NK-92 (cell line): Measurements from ENCODE around the gene KRT83.
"Not testable (repeated sequence)": the region's sequence is repeated elsewhere in the genome, so short reads cannot be mapped to it uniquely, and the experiment has no call there.

Source experiments
- DNase-seq: peaks from one replicate; lab custom pipeline; 2025; ENCODE audit not compliant: unreplicated experiment; lab: John Stamatoyannopoulos, UW

Gene KRT83

DNA sequence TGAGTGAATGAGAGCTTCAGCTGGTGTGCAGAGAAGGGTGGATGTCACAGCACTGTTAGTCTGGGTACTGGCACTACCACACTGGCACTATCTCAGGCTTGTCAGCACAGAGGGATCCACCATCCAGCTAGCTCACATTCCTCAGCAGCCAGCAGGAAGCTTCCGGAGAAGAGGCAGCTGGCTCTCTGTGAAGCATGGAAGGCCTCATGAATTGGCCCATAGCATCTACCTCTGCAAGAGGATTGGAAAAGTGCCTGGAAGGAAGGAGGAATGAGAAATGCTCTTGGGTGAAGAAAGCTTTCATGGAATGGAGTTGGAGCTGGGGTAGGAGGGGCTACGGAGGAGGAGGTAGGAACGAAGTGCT is 9.9 kb downstream of the KRT83 start:
- DNase-seq = no peak

DNA sequence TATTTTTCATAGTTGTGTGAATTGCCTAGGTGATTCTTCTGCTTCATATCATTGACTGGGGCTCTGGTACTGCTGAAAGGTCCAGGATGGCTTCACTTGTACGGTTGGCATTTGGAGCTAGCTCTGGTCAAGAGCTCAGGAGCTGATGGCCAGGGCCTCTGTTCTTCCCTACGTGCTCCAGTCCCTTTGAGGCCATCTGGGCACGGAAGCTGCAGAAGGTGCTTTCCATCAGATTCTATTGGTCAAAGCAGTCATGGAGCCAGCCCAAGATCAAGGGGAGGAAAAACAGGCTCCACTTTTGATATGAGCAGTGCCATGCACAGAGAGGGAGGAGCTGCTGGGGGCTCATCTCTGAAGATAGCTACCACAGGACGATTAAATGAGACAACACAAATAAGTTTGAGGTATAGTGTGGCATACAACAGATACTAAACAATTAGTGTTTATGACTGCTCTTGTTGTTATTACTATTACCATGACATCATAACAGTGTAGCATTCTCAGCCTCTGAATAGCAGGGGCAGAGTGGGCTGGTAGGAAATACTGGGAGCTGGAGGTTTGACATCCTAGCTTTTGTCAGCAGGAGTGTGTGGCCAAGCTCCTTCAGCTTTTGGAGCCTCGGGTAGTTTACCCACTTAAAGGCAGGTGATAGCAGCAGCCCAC is 10.4 kb downstream of the KRT83 start:
- no peak for DNase-seq

DNA sequence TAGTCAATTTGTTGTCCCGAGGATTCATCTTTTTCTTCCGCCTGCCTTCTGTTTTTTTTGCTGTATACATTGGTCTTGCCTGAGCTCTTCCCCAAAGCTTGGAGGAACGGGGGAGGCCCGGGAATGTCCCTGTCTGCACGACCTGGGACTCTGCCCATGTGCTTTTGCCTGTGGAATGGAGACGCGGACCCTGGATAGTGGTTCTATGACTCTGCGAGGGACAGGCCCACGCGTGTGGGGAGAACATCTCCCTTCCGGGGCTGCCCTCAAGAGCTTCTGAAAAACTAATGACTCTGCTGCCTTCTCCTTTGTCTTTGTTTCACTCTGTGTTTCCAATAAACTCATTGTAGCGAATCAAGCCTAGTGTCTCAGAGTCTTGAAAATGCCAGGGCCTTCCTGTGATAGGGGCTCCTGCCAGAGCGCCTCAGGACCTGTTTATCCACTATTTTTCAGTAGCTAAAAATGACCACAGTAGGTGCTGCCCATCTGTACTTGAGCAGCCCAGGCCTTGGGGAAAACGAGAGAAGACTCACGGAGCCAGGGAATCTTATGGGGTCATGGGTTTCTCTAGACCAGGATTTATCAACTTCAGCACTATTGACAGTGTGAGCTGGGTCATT is 12.3 kb downstream of the KRT83 start:
- DNase-seq = no peak

DNA sequence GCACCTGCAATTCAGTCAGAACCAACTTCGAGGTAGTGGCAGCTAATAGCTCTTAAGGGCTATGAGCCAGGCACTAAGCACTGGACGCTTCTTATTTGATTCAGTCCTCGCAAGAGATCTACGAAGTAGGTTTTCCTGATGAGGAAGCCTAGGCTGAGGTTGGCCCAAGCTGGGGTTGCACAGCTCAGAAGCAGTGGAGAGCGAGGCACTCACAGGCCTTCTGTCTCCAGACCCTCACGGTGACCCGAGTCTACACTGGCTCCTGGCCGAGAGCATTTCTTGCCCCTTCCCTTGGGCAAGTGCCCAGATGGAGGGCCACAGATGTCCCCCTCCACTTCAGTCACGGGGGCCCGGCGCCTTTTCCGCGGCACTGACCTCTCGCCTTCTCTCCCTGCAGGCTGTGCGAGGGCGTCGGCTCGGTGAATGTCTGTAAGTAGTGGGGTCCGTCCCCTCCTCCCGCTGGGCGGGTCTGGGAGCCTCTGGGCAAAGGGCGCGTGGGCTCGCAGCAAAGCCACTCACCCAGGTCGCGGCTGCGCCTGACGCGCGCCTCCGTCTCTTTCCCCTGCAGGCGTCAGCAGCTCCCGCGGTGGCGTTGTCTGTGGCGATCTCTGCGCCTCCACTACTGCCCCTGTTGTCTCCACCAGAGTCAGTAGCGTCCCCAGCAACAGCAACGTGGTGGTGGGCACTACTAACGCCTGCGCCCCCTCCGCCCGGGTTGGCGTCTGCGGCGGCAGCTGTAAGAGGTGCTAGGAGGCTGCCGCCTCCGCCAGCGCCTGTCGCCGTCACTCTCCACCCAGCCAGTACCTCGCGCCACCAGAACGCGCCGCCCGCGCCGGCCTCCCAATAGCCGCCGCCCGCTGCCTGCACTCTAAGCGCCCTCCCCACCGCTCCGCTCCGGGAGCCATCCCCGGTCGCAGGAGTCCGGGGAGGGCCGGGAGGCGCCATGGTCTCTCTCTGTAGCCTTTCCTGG is 13.1 kb downstream of the KRT83 start:
- DNase-seq = no peak

DNA sequence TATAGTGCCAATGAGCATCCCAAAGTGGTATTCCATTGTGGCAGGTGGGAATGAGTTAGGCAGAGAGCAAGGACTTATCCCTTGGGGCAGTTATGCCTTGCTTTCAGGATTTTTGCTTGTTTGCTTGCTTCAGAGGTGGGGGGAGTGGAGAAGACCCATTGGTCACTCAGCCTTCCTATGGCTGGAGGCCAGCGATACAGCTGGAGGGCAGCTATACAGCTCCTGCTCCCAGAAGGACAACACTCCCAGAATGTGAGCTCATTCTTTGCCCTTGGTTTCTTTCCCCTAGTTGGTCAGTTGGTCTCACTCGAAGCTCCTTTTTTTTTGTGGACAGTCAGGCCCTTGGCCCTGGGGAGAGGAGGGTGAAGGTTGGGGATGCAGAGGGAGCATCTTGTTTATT is 14.5 kb downstream of the KRT83 start:
- no peak for DNase-seq

DNA sequence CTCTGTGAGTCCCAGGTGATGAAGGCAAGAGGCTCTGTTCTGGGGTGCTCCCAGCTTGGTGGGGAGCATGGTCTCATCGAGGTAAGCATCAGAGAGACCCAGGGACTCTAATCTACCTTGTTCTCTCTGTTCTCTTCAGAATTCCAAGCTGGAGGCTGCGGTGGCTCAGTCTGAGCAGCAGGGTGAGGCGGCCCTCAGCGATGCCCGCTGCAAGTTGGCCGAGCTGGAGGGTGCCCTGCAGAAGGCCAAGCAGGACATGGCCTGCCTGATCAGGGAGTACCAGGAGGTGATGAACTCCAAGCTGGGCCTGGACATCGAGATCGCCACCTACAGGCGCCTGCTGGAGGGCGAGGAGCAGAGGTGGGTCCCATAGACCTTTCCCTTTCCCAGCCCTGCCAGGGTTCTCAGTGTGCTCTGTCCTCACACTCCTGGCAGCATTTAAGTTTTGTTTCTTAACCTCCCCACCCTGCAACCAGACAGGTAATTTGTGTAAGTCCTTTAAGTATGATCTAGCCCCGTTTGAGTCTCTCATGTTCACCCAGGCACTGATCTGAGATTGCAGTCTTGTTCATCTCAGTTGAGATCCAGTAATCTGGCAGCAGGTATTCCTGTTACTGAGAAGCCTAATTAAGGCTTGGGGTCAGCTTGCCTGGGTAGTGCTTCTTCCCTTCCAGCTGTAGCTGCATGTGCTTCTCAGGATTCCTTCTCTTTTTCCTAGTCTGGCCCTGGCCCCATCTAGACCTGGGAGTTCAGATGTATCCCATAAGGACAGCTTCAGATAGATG is 15.1 kb downstream of the KRT83 start:
- no peak for DNase-seq

DNA sequence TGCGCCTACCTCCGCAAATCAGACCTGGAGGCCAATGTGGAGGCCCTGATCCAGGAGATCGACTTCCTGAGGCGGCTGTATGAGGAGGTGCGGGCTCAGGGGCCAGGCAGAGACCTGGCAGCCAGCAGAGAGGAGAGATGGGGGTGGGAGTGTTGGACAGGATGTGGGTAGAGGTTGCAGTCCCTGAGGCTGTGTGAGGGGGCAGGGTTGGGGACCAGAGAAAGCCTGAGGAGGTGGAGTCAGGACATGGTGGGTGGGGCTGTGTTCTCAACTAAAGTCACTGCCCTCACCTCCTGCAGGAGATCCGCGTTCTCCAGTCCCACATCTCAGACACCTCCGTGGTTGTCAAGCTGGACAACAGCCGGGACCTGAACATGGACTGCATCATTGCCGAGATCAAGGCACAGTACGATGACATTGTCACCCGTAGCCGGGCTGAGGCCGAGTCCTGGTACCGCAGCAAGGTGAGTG is 16.2 kb downstream of the KRT83 start:
- not testable (repeated sequence) for DNase-seq

DNA sequence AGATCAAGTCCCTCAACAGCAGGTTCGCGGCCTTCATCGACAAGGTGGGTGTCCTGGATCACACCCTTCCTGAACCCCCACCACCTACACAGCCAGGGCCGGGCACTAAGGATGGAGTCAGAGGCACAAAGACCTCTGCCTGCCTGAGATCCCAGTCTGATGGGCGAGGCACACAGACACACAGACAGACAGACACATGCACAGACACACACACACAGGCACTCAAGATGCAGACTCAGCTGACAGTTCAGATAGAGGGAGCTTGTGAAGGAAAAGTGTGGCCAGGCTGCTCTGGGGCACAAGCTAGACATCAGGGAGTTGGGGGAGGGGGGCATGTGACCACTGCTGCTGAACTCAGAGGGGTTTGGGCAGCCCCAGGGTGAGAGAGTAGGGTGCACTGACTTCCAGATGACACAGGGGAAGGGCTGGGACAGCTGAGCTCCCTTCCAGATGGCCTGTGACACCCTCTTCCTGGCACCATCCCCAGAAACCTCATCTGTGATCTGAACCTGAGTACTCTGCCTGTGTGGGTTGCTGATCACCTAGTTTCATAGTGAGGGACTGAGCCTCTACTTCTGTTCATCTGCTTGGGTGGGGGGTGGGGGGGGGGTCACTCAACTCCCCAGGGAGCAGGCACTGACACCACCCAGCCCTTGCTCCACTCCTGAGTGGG is 18.8 kb downstream of the KRT83 start:
- not testable (repeated sequence) for DNase-seq

DNA sequence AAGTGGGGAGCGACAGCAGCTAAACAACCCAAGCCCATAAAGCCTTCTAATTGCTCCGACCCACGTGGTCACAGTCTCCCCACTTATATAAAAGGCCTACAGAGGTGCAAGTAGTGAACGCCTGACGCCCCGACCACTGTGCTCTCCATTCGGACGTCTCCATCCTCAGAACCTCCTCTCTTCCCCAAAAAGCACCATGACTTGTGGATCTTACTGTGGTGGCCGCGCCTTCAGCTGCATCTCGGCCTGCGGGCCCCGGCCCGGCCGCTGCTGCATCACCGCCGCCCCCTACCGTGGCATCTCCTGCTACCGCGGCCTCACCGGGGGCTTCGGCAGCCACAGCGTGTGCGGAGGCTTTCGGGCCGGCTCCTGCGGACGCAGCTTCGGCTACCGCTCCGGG is 19.5 kb downstream of the KRT83 start:
- not testable (repeated sequence) for DNase-seq

DNA sequence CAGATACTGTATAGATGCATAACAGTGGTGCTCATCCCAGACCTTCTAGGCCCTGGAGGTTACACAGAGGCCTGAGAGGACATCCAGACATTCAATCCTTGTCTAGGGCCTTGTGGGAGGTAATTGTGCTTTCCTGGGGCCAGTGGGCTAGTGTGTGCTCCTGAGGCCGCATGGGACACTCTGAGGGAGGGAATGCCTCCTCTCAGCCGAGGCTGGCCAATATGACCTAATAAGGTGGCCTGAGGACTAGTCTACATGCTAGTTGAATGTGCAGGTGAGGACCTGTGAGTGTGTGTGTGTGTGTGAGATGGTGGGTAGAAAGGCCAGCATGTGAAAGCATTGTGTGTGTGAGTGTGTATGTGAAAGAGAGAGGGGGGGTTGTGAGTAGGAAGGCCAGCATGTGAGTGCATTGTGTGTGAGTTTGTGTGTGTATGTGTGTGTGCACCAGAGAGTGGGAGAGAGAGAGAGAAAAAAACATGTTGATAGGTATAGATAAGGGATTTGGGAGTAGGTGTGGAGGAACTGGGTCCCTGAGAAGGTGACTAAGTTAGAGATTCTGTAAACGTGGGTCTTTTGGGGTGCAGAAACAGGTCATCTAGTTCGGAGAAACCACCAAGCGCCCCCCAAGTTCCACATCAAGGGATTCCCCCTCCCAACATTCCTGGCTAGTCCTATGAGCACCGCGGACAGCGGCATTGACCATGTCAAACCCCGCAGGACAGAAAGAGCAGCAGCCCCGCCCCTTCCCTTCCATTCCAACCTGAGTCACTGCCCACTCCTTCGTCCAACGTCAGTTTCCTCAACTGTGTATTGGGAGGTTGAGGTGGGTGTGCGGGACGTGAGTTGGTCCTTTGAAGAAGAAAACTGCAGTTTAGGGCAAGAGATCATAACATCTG is 20.2 kb downstream of the KRT83 start:
- DNase-seq = no peak

DNA sequence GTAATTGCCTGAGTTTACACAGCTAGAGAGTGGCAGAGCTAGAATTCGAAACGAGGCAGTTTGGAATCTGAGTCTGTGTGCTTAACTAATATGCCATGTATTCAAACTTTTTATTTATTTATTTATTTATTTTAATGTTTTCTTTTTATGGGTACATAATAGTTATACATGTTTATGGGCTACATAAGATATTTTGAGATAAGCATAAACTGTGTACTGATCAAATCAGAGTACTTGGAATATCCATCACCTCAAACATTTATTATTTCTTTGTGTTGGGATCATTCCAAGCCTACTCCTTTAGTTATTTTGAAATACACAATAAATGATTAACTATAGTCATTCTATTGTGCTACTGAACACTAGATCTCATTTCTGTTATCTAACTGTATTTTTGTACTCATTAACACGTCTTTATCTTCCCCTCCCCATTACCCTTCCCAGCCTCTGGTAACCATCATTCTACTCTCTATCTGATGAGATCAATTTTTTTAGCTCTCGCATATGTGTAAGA is 22.5 kb downstream of the KRT83 start:
- DNase-seq = no peak

DNA sequence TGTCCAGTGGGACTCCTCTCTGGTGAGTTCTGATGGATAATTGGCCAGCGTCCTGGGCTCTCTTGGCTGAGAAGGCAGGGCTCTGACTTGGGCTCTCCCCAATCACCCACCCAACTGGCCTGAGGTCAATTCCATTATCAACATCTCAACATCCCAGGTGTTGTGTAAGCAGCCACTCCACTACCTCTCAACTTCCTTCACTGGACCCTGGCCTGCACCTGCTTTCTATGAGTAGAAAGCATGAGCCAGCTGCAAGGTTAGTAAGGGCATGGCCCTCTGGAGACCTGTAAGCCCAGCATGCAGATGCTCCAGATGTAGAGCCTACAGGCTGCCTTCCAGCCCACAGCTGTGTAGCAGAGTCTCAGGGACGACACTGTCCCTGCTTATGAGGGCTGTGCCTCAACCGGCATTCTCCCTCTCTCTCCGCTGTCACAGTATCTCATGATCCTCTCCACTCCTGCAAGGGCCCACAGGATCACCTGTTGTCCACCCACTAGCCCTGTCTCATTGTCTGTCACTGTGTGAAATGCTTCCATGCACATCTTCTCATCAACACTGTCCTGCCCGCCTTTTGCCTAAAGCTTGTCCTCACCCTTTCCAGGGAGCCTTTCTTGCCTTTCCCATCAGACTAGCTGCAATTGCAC is 24.5 kb downstream of the KRT83 start:
- no peak for DNase-seq

DNA sequence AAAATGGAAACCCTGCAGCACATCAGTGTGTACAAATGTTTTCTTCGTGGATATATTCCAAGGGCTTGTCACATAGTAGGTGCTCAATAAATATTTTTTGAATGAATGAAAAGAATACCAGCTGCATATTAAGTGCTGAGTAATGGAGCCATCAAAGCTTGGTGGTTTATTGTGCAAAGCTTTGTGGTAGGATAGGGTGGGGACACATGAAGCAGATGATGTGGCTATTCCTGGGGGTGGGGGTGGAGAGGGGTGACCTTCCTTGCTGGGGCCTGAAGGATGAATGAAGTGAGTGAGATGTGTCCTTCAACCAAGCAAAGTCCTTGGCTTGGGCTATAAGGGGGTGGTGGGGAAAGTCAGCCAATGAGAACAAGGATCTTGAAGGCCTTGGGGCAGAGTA is 25.5 kb downstream of the KRT83 start:
- DNase-seq = no peak

DNA sequence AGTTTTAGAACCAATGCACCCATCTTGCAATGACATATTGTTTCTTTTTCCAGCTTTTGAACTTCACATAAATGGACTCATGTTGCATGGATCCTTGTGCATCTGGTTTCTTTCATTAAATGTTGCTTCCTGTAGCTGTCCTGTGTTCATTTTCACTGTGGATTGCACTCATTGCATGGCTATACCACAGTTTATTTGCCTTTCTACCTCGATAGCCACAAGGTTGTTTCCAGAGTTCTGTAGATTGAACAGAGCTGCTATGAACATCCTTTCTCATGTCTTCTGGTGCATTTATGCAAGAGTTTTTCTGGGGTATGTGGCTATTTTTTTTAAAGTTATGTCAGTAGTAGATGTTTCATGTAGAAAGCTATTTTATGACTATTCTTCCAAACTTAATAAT is 26.4 kb downstream of the KRT83 start:
- no peak for DNase-seq

DNA sequence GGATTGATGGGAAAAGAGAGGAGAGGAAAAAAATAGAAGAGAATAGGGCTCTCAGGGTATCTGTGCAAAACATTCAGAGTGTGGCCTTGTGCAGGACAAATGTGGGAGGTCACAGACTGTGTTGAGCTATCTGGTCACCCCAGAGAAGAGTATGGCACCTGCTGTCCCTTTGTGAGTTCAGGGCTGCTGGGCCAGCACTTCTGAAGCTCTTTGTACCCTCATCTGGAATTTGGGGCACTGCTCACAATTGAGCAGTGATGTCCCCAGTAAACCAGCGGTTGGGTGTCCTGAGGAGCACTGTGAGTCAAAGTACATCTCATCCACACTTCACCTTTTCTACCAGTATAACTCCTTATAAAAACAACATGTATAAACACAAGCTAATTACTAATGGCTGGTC is 27.3 kb downstream of the KRT83 start:
- no peak for DNase-seq

DNA sequence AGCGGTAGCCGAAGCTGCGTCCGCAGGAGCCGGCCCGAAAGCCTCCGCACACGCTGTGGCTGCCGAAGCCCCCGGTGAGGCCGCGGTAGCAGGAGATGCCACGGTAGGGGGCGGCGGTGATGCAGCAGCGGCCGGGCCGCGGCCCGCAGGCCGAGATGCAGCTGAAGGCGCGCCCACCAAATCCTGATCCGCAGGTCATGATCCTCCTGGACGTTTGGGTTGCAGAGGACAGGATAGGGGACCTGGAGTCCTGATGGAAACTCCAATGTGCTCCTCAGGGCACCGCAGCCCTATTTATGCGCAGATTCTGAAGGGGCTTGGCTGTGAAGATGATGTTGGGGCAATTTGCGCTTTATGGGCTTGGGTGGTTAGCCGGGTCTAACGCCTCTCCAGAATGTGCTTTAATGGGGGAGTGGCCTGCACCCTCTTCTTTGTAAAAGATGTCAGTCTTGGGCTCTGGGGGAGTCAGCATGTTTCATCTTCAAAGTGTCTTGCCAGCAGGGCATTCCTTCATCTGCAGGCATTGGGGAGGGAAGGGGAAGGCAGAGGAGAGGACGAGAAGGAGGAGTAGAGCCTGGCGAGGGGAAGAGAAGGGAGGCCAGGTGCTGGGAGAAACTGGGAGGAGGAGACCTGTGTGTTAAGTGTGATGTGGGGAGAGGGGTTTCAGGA is 29.8 kb downstream of the KRT83 start, which contains the start of gene KRT81:
Gene KRT81 (minus strand): TSS at position 268 of the 669 bp plus-strand sequence. CDS start 69 bp downstream, at position 199.
- no peak for DNase-seq

DNA sequence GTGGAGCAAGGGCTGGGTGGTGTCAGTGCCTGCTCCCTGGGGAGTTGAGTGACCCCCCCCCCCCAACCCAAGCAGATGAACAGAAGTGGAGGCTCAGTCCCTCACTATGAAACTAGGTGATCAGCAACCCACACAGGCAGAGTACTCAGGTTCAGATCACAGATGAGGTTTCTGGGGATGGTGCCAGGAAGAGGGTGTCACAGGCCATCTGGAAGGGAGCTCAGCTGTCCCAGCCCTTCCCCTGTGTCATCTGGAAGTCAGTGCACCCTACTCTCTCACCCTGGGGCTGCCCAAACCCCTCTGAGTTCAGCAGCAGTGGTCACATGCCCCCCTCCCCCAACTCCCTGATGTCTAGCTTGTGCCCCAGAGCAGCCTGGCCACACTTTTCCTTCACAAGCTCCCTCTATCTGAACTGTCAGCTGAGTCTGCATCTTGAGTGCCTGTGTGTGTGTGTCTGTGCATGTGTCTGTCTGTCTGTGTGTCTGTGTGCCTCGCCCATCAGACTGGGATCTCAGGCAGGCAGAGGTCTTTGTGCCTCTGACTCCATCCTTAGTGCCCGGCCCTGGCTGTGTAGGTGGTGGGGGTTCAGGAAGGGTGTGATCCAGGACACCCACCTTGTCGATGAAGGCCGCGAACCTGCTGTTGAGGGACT is 30.6 kb downstream of the KRT83 start:
- DNase-seq = not testable (repeated sequence)
